Calu3 (cell line): Measurements from ENCODE around the gene HSP90AB1. TPM values are rescaled to one million over a fixed set of nuclear protein-coding genes. Genes with fewer than 3 reads are reported as not detected.

ENCODE experiments used
- BruUV-seq: library from RNA; stranded (reverse); fragments of 400-500 nt; replicated peaks from 2 replicates; lab custom pipeline; 2021; lab: Mats Ljungman, UMichigan
- CTCF ChIA-PET: fragments of 300-600 bp; sonication (Branson Sonifier 250); formaldehyde crosslinking; loops from one replicate; lab custom pipeline; 2022; ENCODE audit warnings: antibody characterized with exemption; lab: Charles Lee
- DNase-seq: peaks from one replicate; pipeline ENCODE4 v3.0.0; 2022
- H3K27ac Mint-ChIP-seq: one replicate; pipeline ENCODE4 v1.8.0; 2022; ENCODE audit warnings: mixed read lengths; ENCODE audit not compliant: unreplicated experiment
- H3K27me3 Mint-ChIP-seq: one replicate; pipeline ENCODE4 v1.8.0; 2022; ENCODE audit warnings: mixed read lengths; ENCODE audit not compliant: unreplicated experiment
- H3K36me3 Mint-ChIP-seq: one replicate; pipeline ENCODE4 v1.8.0; 2022; ENCODE audit warnings: mild to moderate bottlenecking, moderate library complexity, mixed read lengths; ENCODE audit not compliant: insufficient read depth, unreplicated experiment
- H3K4me1 Mint-ChIP-seq: one replicate; pipeline ENCODE4 v1.8.0; 2022; ENCODE audit warnings: mild to moderate bottlenecking, low read depth, mixed read lengths; ENCODE audit not compliant: unreplicated experiment
- H3K4me3 Mint-ChIP-seq: one replicate; pipeline ENCODE4 v1.8.0; 2022; ENCODE audit warnings: mild to moderate bottlenecking, low read depth, moderate library complexity, mixed read lengths; ENCODE audit not compliant: unreplicated experiment
- H3K9me3 Mint-ChIP-seq: one replicate; pipeline ENCODE4 v1.8.0; 2022; ENCODE audit warnings: low read depth, mixed read lengths; ENCODE audit not compliant: unreplicated experiment
- CTCF ChIP-seq: fragments of 200-600 bp; IDR thresholded peaks from one replicate; pipeline ENCODE4 v1.8.0; 2022; ENCODE audit warnings: antibody characterized with exemption; ENCODE audit not compliant: unreplicated experiment
- intact Hi-C: fragments of 100-400 bp; cut with micrococcal nuclease; formaldehyde crosslinking; loops from one replicate; pipeline ENCODE4 v1.10.0; 2022; ENCODE audit not compliant: unreplicated experiment
- total RNA-seq: library from RNA; stranded (reverse); gene quantifications from 2 replicates; pipeline ENCODE4 v1.2.3, GENCODE V29; 2022

Gene HSP90AB1
- total RNA-seq, 1 experiment from 2014 or later, result 2,073 TPM

GRCh38 chr6:44297063-44298038, 50.5 kb downstream of the HSP90AB1 start:
- intact Hi-C loops, result no loop called here
- CTCF ChIA-PET, result interaction anchor here (0.5 to 1.4 kb wide), 6 partner anchors 9 to 1990 kb away, joined by 3 to 5 read pairs (median 3); partner anchors contain the start of gene AARS2

GRCh38 chr6:44298055-44298803, 51.3 kb downstream of the HSP90AB1 start:
- intact Hi-C loops, result no loop called here
- TF ChIP-seq CTCF, result no peak
- CTCF ChIA-PET, result interaction anchor here (0.5 to 1.2 kb wide), 4 partner anchors 10 to 1991 kb away, joined by 3 to 5 read pairs (median 3); partner anchors contain the start of gene AARS2
- Mint-ChIP-seq H3K27me3 (peaks cover 65% of the 10 kb centered on the region), H3K36me3 (peaks cover 44% of the 10 kb centered on the region), H3K27ac (peak overlapping the region; percentile 53), H3K4me1 (no peaks in the 10 kb centered on the region), H3K4me3 (peak overlapping the region; percentile 60), H3K9me3 (no peaks in the 10 kb centered on the region)
- no TSS peak for BruUV-seq
- no peak for DNase-seq

More at GRCh38 chr6:44297063-44298038, 50.5 kb downstream of the HSP90AB1 start:
- Mint-ChIP-seq H3K4me1 (no peaks in the 10 kb centered on the region), H3K4me3 (peak overlapping the region; percentile 60), H3K9me3 (no peaks in the 10 kb centered on the region), H3K27me3 (peaks cover 74% of the 10 kb centered on the region), H3K36me3 (peaks cover 41% of the 10 kb centered on the region), H3K27ac (peak overlapping the region; percentile 53)
- BruUV-seq, result no TSS peak
- peak; percentile 56 for DNase-seq
- TF ChIP-seq CTCF, result no peak

- Mint-ChIP-seq H3K9me3 (no peaks in the 10 kb centered on the region), H3K4me1 (no peaks in the 10 kb centered on the region), H3K27ac (no peak overlapping the region), H3K27me3 (peaks cover 59% of the 10 kb centered on the region), H3K4me3 (no peak overlapping the region), H3K36me3 (peaks cover 49% of the 10 kb centered on the region)
- intact Hi-C loops, result no loop called here
- BruUV-seq, result no TSS peak
- no peak for DNase-seq
- CTCF ChIA-PET, result interaction anchor here (1.0 to 1.2 kb wide), 2 partner anchors 11 to 14 kb away, joined by 3 to 5 read pairs; partner anchors contain the start of gene AARS2
- no peak for TF ChIP-seq CTCF
These were observed 52.0 kb downstream of the HSP90AB1 start for GRCh38 chr6:44298864-44299263.

- Mint-ChIP-seq H3K27ac (no peak overlapping the region), H3K4me3 (no peak overlapping the region), H3K36me3 (peaks cover 49% of the 10 kb centered on the region), H3K27me3 (peaks cover 44% of the 10 kb centered on the region), H3K4me1 (no peaks in the 10 kb centered on the region), H3K9me3 (no peaks in the 10 kb centered on the region)
- no peak for TF ChIP-seq CTCF
- BruUV-seq, result no TSS peak
- DNase-seq, result no peak
- intact Hi-C loops, result no loop called here
- CTCF ChIA-PET, result interaction anchor here (1.5 kb wide), 1 partner anchor 11 kb away, joined by 3 read pairs; no protein-coding TSS in a partner anchor
These were observed 53.5 kb downstream of the HSP90AB1 start for GRCh38 chr6:44300292-44300823.
